ENCODE measurements around the gene SUB1.

- TF ChIP-seq CTCF (IDR thresholded peaks at IDR 0.05; ENCODE audit: low read length) (no peak), EZH2 (optimal IDR thresholded peaks at IDR 0.05; ENCODE audit: low read depth, low read length) (no peak), EZH2phosphoT487 (IDR thresholded peaks at IDR 0.05; ENCODE audit: low read length) (no peak)
These were observed 33.5 kb upstream of the SUB1 start for GRCh38 chr5:32551865-32552264.
